PC-9 (cell line): ENCODE measurements around the gene PLA2G12B. TPM values are rescaled to one million over a fixed set of nuclear protein-coding genes. Genes with fewer than 3 reads are reported as not detected.

Experiments
- BruUV-seq: library from RNA; stranded (reverse); fragments of 400-500 nt; replicated peaks from 2 replicates; lab custom pipeline; 2021; lab: Mats Ljungman, UMichigan
- CTCF ChIA-PET: fragments of 300-600 bp; sonication (Branson Sonifier 250); formaldehyde crosslinking; loops from one replicate; lab custom pipeline; 2022; ENCODE audit warnings: antibody characterized with exemption; lab: Charles Lee
- POLR2A ChIA-PET: fragments of 300-600 bp; sonication (Branson Sonifier 250); formaldehyde crosslinking; loops from one replicate; lab custom pipeline; 2022; ENCODE audit warnings: antibody characterized with exemption; ENCODE audit not compliant: unreplicated experiment; lab: Charles Lee
- DNase-seq, 2 experiments: peaks; one replicate each; pipeline versions ENCODE4 v3.0.0 to v3.0.0-alpha.2; 2015 to 2022; ENCODE audit warnings: mixed read lengths in 1 of 2
- H2AFZ ChIP-seq: fragments of 200-600 bp; sonication (generic); 2 replicates; pipeline ENCODE4 v1.8.1; 2017; ENCODE audit warnings: antibody characterized with exemption
- H3F3A ChIP-seq: fragments of 200-600 bp; sonication (generic); 2 replicates; pipeline ENCODE4 v1.8.1; 2017; ENCODE audit warnings: antibody characterized with exemption, mild to moderate bottlenecking, low read depth; ENCODE audit not compliant: insufficient read depth
- H3K27ac ChIP-seq: fragments of 200-600 bp; sonication (generic); 2 replicates; pipeline ENCODE4 v1.6.1; 2016; ENCODE audit warnings: mixed run types
- H3K27me3 ChIP-seq: fragments of 200-600 bp; sonication (generic); 2 replicates; pipeline ENCODE4 v1.6.1; 2016; ENCODE audit warnings: low read depth, mixed run types; ENCODE audit not compliant: insufficient read depth
- H3K36me3 ChIP-seq: fragments of 200-600 bp; sonication (generic); 2 replicates; pipeline ENCODE4 v1.6.1; 2016; ENCODE audit warnings: low read depth, mixed run types
- H3K4me1 ChIP-seq: fragments of 200-600 bp; sonication (generic); replicated peaks from 2 replicates; pipeline ENCODE4 v1.6.1; 2016; ENCODE audit warnings: mixed run types; ENCODE audit not compliant: insufficient read depth
- H3K4me2 ChIP-seq: fragments of 200-600 bp; sonication (generic); 2 replicates; pipeline ENCODE4 v1.6.1; 2017; ENCODE audit warnings: mixed run types
- H3K4me3 ChIP-seq: fragments of 200-600 bp; sonication (generic); 2 replicates; pipeline ENCODE4 v1.6.1; 2016; ENCODE audit warnings: mixed run types
- H3K79me2 ChIP-seq: fragments of 200-600 bp; sonication (generic); 2 replicates; pipeline ENCODE4 v1.6.1; 2017; ENCODE audit warnings: low read depth, mixed run types
- H3K9me2 ChIP-seq: fragments of 200-600 bp; sonication (generic); 2 replicates; pipeline ENCODE4 v1.8.1; 2017; ENCODE audit warnings: mild to moderate bottlenecking; ENCODE audit not compliant: insufficient read depth
- H3K9me3 ChIP-seq: fragments of 200-600 bp; sonication (generic); 2 replicates; pipeline ENCODE4 v1.8.1; 2016; ENCODE audit warnings: low read depth; ENCODE audit not compliant: insufficient read depth
- H4K20me1 ChIP-seq: fragments of 200-600 bp; sonication (generic); 2 replicates; pipeline ENCODE4 v1.8.1; 2017; ENCODE audit not compliant: insufficient read depth
- EZH2 ChIP-seq: fragments of 200-600 bp; sonication (generic); IDR thresholded peaks from 2 replicates; pipeline ENCODE4 v1.8.0; 2017; ENCODE audit warnings: antibody characterized with exemption, low read depth
- intact Hi-C: fragments of 100-400 bp; cut with micrococcal nuclease; formaldehyde crosslinking; loops from one replicate; pipeline ENCODE4 v1.10.0; 2022; ENCODE audit not compliant: unreplicated experiment
- total RNA-seq: library from RNA; stranded (reverse); gene quantifications from 2 replicates; pipeline ENCODE4 v1.2.3, GENCODE V29; 2021
- TF ChIP-seq, protein P1 (sequence below): fragments of 200-600 bp; sonication (generic); conservative IDR thresholded peaks from 2 replicates; pipeline ENCODE4 v1.6.1; 2017; ENCODE audit warnings: mixed run types, antibody characterized with exemption, mild to moderate bottlenecking, moderate library complexity

The PLA2G12B gene
- total RNA-seq, 1 experiment from 2014 or later: not detected

DNA sequence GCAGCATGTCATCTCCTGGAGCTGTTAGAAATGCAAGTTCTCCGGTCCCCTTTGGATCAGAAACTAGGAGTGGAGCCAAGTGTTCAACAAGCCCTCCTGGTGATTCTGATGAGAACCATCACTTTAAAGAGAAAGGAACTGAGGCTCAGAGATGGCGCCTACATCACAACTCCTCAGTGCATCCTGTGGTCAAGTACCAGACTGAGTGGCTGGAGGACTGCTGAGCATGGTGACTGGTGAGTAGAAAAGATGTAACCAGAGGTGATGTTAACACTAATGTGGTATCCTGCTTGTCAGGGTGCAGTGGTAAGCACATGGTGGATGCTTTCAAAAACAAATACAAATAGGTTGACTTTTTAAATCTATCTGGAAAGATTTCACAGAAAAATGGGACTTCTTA is 64.5 kb downstream of the PLA2G12B start:
- Histone ChIP-seq H3K4me1 (no peaks in the 10 kb centered on the region), H3K9me3 (no peaks in the 10 kb centered on the region), H3K27ac (no peak overlapping the region), H3K36me3 (0 out of 2 replicates have a peak, but pooled peaks cover 7% of the 10 kb centered on the region), H3F3A (no peaks in the 10 kb centered on the region), H3K4me2 (no peak overlapping the region), H4K20me1 (no peaks in the 10 kb centered on the region), H3K4me3 (no peak overlapping the region), H3K9me2 (no peaks in the 10 kb centered on the region), H3K27me3 (no peaks in the 10 kb centered on the region), H2AFZ (no peak overlapping the region), H3K79me2 (no peaks in the 10 kb centered on the region)
- BruUV-seq: no TSS peak
- no peak for DNase-seq
- ChIA-PET POLR2A (interaction anchor here (0.6 kb wide), 1 partner anchor 467 kb away, joined by 3 read pairs; no protein-coding TSS in a partner anchor), CTCF (no interaction called here)
- no peak for TF ChIP-seq EZH2
- TF ChIP-seq, protein P1, sequence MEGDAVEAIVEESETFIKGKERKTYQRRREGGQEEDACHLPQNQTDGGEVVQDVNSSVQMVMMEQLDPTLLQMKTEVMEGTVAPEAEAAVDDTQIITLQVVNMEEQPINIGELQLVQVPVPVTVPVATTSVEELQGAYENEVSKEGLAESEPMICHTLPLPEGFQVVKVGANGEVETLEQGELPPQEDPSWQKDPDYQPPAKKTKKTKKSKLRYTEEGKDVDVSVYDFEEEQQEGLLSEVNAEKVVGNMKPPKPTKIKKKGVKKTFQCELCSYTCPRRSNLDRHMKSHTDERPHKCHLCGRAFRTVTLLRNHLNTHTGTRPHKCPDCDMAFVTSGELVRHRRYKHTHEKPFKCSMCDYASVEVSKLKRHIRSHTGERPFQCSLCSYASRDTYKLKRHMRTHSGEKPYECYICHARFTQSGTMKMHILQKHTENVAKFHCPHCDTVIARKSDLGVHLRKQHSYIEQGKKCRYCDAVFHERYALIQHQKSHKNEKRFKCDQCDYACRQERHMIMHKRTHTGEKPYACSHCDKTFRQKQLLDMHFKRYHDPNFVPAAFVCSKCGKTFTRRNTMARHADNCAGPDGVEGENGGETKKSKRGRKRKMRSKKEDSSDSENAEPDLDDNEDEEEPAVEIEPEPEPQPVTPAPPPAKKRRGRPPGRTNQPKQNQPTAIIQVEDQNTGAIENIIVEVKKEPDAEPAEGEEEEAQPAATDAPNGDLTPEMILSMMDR: no peak
- intact Hi-C loops: no loop called here

DNA sequence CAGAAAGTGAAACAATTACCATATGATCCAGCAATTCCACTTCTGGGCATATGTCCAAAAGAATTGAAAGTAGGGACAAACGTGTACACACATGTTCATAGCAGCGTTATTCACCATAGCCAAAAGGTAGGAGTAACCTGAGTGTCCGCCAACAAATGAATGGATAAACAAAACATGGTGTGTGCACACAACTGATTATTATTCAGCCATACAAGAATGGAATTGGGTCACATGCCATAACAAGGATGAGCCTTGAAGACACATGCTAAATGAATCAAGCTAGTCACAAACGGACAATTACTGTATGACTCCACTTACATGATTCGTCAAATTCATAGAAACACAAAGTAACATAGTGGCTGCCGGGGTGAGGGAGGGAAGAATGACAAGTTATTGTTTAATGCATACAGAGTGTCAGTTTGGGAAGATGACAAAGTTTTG is 65.2 kb downstream of the PLA2G12B start:
- intact Hi-C loops: no loop called here
- Histone ChIP-seq H4K20me1 (no peaks in the 10 kb centered on the region), H3F3A (no peaks in the 10 kb centered on the region), H2AFZ (no peak overlapping the region), H3K9me3 (no peaks in the 10 kb centered on the region), H3K4me1 (no peaks in the 10 kb centered on the region), H3K4me3 (no peak overlapping the region), H3K4me2 (no peak overlapping the region), H3K36me3 (0 out of 2 replicates have a peak, but pooled peaks cover 10% of the 10 kb centered on the region), H3K27ac (no peak overlapping the region), H3K9me2 (no peaks in the 10 kb centered on the region), H3K27me3 (no peaks in the 10 kb centered on the region), H3K79me2 (no peaks in the 10 kb centered on the region)
- BruUV-seq: no TSS peak
- CTCF ChIA-PET: no interaction called here
- POLR2A ChIA-PET: interaction anchor here (0.7 kb wide), 1 partner anchor 140 kb away, joined by 5 read pairs; no protein-coding TSS in a partner anchor
- no peak for DNase-seq
- no peak for TF ChIP-seq EZH2
- TF ChIP-seq, protein P1: no peak

DNA sequence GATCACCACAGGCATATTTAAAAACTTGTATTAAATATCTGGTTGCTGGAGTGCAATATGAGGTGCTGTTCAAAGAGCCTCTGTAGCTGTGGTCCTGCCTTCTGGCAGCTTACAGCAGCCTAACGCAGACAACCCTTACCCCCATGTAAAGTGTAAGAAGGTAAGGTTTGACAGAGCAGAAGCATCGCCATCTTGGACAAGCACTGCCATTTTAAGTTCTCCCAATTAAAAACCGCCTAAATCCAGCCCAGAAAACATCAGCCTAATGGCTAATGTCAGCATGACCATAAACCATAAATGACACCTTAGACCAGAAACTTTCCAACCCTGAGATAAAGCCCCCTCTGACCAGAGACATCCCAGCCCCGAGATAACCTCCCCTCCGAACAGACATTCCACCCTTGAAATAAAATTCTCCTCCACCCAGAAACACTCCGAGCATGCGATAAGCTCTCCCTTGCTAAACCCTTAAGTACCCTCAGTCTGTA is 66.4 kb downstream of the PLA2G12B start:
- Histone ChIP-seq H3K9me2 (no peaks in the 10 kb centered on the region), H3K27me3 (no peaks in the 10 kb centered on the region), H2AFZ (no peak overlapping the region), H3K4me1 (no peaks in the 10 kb centered on the region), H3K4me3 (no peak overlapping the region), H3K27ac (no peak overlapping the region), H3K36me3 (peaks cover 15% of the 10 kb centered on the region; the same call in 1 of the 2 replicates), H3K9me3 (no peaks in the 10 kb centered on the region), H3K79me2 (no peaks in the 10 kb centered on the region), H3F3A (0 out of 2 replicates have a peak, but pooled peaks cover 3% of the 10 kb centered on the region), H3K4me2 (no peak overlapping the region), H4K20me1 (no peaks in the 10 kb centered on the region)
- DNase-seq: no peak
- ChIA-PET CTCF (interaction anchor here (0.6 kb wide), 1 partner anchor 33 kb away, joined by 3 read pairs; no protein-coding TSS in a partner anchor), POLR2A (no interaction called here)
- intact Hi-C loops: no loop called here
- no TSS peak for BruUV-seq
- TF ChIP-seq, protein P1: no peak
- TF ChIP-seq EZH2: no peak
